HG02840 (cell line): ENCODE data around the gene DSG4.
"Not testable (repeated sequence)": the region's sequence is repeated elsewhere in the genome, so short reads cannot be mapped to it uniquely, and the experiment has no call there.

Experiments
- ATAC-seq: cut with Tn5 transposase; IDR thresholded peaks from one replicate; pipeline ENCODE4 v1.9.1; 2021; ENCODE audit warnings: mild to moderate bottlenecking, moderate library complexity, moderate number of reproducible peaks; ENCODE audit not compliant: unreplicated experiment, low FRiP score

The DSG4 gene

GRCh38 chr18:31376477-31376876 is at the start of gene DSG4:
TSS of gene DSG4 (plus strand) at chr18:31376777. CDS start at chr18:31376912, 135 bp downstream.
- ATAC-seq = no peak

- no peak for ATAC-seq
Observed at GRCh38 chr18:31329787-31330438, 46.7 kb upstream of the DSG4 start.

- no peak for ATAC-seq
Observed at GRCh38 chr18:31343454-31343853, 33.1 kb upstream of the DSG4 start.

- not testable (repeated sequence) for ATAC-seq
Observed at GRCh38 chr18:31353336-31353735, 23.2 kb upstream of the DSG4 start.

GRCh38 chr18:31354990-31355389 is 21.6 kb upstream of the DSG4 start:
- ATAC-seq = no peak

- no peak for ATAC-seq
Observed at GRCh38 chr18:31356025-31356424, 20.6 kb upstream of the DSG4 start.

- no peak for ATAC-seq
Observed at GRCh38 chr18:31364190-31364589, 12.4 kb upstream of the DSG4 start.

GRCh38 chr18:31369478-31369877 is 7.1 kb upstream of the DSG4 start:
- ATAC-seq = no peak

GRCh38 chr18:31371989-31372388 is 4.6 kb upstream of the DSG4 start:
- no peak for ATAC-seq

- no peak for ATAC-seq
Observed at GRCh38 chr18:31373641-31374040, 2.9 kb upstream of the DSG4 start.

- no peak for ATAC-seq
Observed at GRCh38 chr18:31380912-31381311, 4.3 kb downstream of the DSG4 start.

- no peak for ATAC-seq
Observed at GRCh38 chr18:31382107-31382506, 5.5 kb downstream of the DSG4 start.

- ATAC-seq = no peak
Observed at GRCh38 chr18:31386741-31387140, 10.2 kb downstream of the DSG4 start.

- no peak for ATAC-seq
Observed at GRCh38 chr18:31393286-31393685, 16.7 kb downstream of the DSG4 start.

GRCh38 chr18:31396796-31397612 is 20.4 kb downstream of the DSG4 start:
- ATAC-seq = no peak

- no peak for ATAC-seq
Observed at GRCh38 chr18:31398191-31398590, 21.6 kb downstream of the DSG4 start.

GRCh38 chr18:31399306-31400032 is 22.9 kb downstream of the DSG4 start:
- no peak for ATAC-seq

GRCh38 chr18:31401156-31402025 is 24.8 kb downstream of the DSG4 start:
- no peak for ATAC-seq

- ATAC-seq = no peak
Observed at GRCh38 chr18:31402026-31402373, 25.4 kb downstream of the DSG4 start.

GRCh38 chr18:31403409-31403808 is 26.8 kb downstream of the DSG4 start:
- no peak for ATAC-seq
